Skeletal muscle cell (primary cell): ENCODE results near the gene ODAD2.

Experiments
- DNase-seq: peaks from one replicate; pipeline ENCODE4 v3.0.0-alpha.2; 2010; ENCODE audit warnings: low read depth
- H3K4me3 ChIP-seq: 2 replicates; pipeline ENCODE4 v1.5.1; 2011; ENCODE audit warnings: low read depth, mild to moderate bottlenecking, control low read depth, low read length, moderate library complexity

ODAD2 gene

GRCh38 chr10:27792216-27792615, 206.7 kb downstream of the ODAD2 start:
- peak; percentile 0 for DNase-seq

GRCh38 chr10:27784272-27784671, 214.6 kb downstream of the ODAD2 start:
- no peak overlapping the region for H3K4me3 ChIP-seq
- DNase-seq, result no peak

More at GRCh38 chr10:27792216-27792615, 206.7 kb downstream of the ODAD2 start:
- H3K4me3 ChIP-seq, result no peak overlapping the region

- DNase-seq, result peak; percentile 11
- no peak overlapping the region for H3K4me3 ChIP-seq
Observed at GRCh38 chr10:27783660-27784059, 215.2 kb downstream of the ODAD2 start.

GRCh38 chr10:27779462-27780015, 219.3 kb downstream of the ODAD2 start:
- no peak for DNase-seq
- no peak overlapping the region for H3K4me3 ChIP-seq

- DNase-seq, result no peak
- no peak overlapping the region for H3K4me3 ChIP-seq
Observed at GRCh38 chr10:27774831-27775230, 224.0 kb downstream of the ODAD2 start.

- H3K4me3 ChIP-seq, result no peak overlapping the region
- no peak for DNase-seq
Observed at GRCh38 chr10:27771231-27771630, 227.6 kb downstream of the ODAD2 start.

GRCh38 chr10:27770181-27770580, 228.7 kb downstream of the ODAD2 start:
- no peak overlapping the region for H3K4me3 ChIP-seq
- no peak for DNase-seq
